Vagina (tissue), 2 donors: ENCODE results near the gene PDE11A.

Source experiments
- CTCF ChIP-seq, 3 experiments: fragments of 450-650 bp in 2 of 3; fragments of 200-600 bp in 1 of 3; sonication (generic) in 1 of 3; IDR thresholded peaks; one replicate each; pipeline ENCODE4 v1.5.1; 2017 to 2019; ENCODE audit warnings: antibody characterized with exemption in 3 of 3, mild to moderate bottlenecking in 2 of 3, moderate library complexity in 2 of 3
- POLR2AphosphoS5 ChIP-seq, 2 donors: sonication (generic); formaldehyde crosslinking; IDR thresholded peaks; one replicate each; pipeline ENCODE4 v1.9.0; 2017; ENCODE audit warnings: antibody characterized with exemption in 2 of 2, mild to moderate bottlenecking in 2 of 2, low read depth in 1 of 2; ENCODE audit not compliant: insufficient read depth in 1 of 2

- TF ChIP-seq CTCF (IDR thresholded peaks at IDR 0.05) (no peak), POLR2AphosphoS5 (IDR thresholded peaks at IDR 0.05; ENCODE audit: insufficient read depth in 1 of 2, low read depth in 1 of 2) (no peak)
Observed at GRCh38 chr2:177691177-177691576, 381.4 kb downstream of the PDE11A start.
